Measurements from ENCODE around the gene CRIM1. TPM values are rescaled to one million over a fixed set of nuclear protein-coding genes. Genes with fewer than 3 reads are reported as not detected.
A peak's percentile ranks its signal among the peaks of the same experiment; 100 is the strongest.

CRIM1 gene
- polyA plus RNA-seq, 6 donors from 2014 or later = 1.1 to 5.3 (median 2.7) TPM

- Mint-ChIP-seq H3K4me1 (peaks cover 11 to 18% (median 12%) of the 10 kb centered on the region in 3 donors), H3K27me3 (no peaks in the 10 kb centered on the region), H3K27ac (no peak overlapping the region), H3K36me3 (peaks cover 0 to 3% of the 10 kb centered on the region in 2 donors), H3K4me3 (no peak overlapping the region), H3K9me3 (peaks cover 0 to 4% (median 0%) of the 10 kb centered on the region in 7 donors)
- DNase-seq = no peak
- no peak for ATAC-seq (ENCODE audit: low read depth in 2 of 2)
Measured at GRCh38 chr2:36535099-36535498, 179.5 kb downstream of the CRIM1 start.

GRCh38 chr2:36536776-36537175, 181.2 kb downstream of the CRIM1 start:
- Mint-ChIP-seq H3K9me3 (peaks cover 0 to 4% (median 0%) of the 10 kb centered on the region in 7 donors), H3K27me3 (no peaks in the 10 kb centered on the region), H3K4me3 (no peak overlapping the region), H3K27ac (no peak overlapping the region), H3K4me1 (peaks cover 0 to 7% (median 0%) of the 10 kb centered on the region in 3 donors), H3K36me3 (peaks cover 0 to 3% of the 10 kb centered on the region in 2 donors)
- ATAC-seq (ENCODE audit: low read depth in 2 of 2) = no peak
- DNase-seq = no peak

- H3K9me3 Mint-ChIP-seq = peaks cover 0 to 4% (median 0%) of the 10 kb centered on the region in 7 donors
- H3K4me3 Mint-ChIP-seq = peak overlapping the region in 1 of 8 donors; percentile 38
- H3K27ac Mint-ChIP-seq = peak overlapping the region in 1 of 6 donors; percentile 92
- peaks cover 0 to 3% of the 10 kb centered on the region in 2 donors for H3K36me3 Mint-ChIP-seq
- ATAC-seq (ENCODE audit: low read depth in 2 of 2) (no peak), DNase-seq (no peak)
- peaks cover 0 to 7% (median 0%) of the 10 kb centered on the region in 3 donors for H3K4me1 Mint-ChIP-seq
- no peaks in the 10 kb centered on the region for H3K27me3 Mint-ChIP-seq
Measured at GRCh38 chr2:36538335-36538734, 182.8 kb downstream of the CRIM1 start.

GRCh38 chr2:36539631-36540030, 184.1 kb downstream of the CRIM1 start:
- no peak for DNase-seq
- Mint-ChIP-seq H3K27ac (no peak overlapping the region), H3K4me1 (peaks cover 0 to 4% (median 0%) of the 10 kb centered on the region in 3 donors), H3K4me3 (no peak overlapping the region), H3K27me3 (no peaks in the 10 kb centered on the region), H3K36me3 (peaks cover 0 to 6% of the 10 kb centered on the region in 2 donors), H3K9me3 (peaks cover 0 to 4% (median 0%) of the 10 kb centered on the region in 7 donors)
- ATAC-seq (ENCODE audit: low read depth in 2 of 2) = no peak

GRCh38 chr2:36540986-36541754, 185.6 kb downstream of the CRIM1 start:
- Mint-ChIP-seq H3K27ac (peak overlapping the region in 1 of 6 donors; percentile 39), H3K27me3 (no peaks in the 10 kb centered on the region), H3K9me3 (peaks cover 0 to 4% (median 0%) of the 10 kb centered on the region in 7 donors), H3K4me3 (no peak overlapping the region), H3K4me1 (peaks cover 0 to 4% (median 0%) of the 10 kb centered on the region in 3 donors), H3K36me3 (peaks cover 0 to 16% of the 10 kb centered on the region in 2 donors)
- ATAC-seq (ENCODE audit: low read depth in 2 of 2) (no peak), DNase-seq (no peak)

DNA sequence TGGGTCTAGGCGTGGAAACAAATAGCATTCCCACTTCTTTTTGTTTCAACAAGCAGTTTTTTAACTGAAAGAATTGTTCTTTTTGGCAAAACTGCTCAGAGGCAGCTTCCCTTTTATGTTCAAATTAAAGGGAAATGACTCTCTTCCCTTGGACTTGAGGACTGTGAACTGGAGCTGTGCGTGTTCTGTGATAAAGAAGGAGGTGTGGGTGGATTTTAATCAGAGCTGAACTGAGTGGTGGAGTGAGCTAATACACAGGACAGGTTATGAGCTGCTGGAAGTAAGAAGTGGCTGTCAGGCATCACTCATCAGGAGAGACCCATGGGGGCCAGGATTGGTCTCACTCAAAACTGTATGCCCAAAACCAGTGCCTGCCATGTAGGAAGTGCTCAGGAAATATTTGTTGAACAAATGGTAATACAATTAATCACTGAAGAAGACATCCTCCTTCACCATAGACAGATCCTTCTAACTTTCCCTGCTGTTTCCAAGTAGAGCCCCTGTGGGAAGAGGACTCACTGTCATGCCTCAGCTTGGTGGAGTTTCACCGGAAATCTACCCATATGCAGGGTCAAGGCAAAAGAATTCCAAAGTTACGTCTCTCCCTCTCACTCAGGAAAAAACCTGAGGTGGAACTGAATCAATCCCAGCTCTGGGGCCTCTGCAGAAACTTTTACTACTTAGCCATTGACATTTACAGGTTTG, 186.5 kb downstream of the CRIM1 start:
- H3K4me1 Mint-ChIP-seq = no peaks in the 10 kb centered on the region
- DNase-seq (no peak), ATAC-seq (ENCODE audit: low read depth in 2 of 2) (no peak)
- peak overlapping the region in 2 of 6 donors; percentile 39 to 54 for H3K27ac Mint-ChIP-seq
- H3K4me3 Mint-ChIP-seq = no peak overlapping the region
- peaks cover 0 to 4% (median 0%) of the 10 kb centered on the region in 7 donors for H3K9me3 Mint-ChIP-seq
- no peaks in the 10 kb centered on the region for H3K27me3 Mint-ChIP-seq
- peaks cover 0 to 24% of the 10 kb centered on the region in 2 donors for H3K36me3 Mint-ChIP-seq

DNA sequence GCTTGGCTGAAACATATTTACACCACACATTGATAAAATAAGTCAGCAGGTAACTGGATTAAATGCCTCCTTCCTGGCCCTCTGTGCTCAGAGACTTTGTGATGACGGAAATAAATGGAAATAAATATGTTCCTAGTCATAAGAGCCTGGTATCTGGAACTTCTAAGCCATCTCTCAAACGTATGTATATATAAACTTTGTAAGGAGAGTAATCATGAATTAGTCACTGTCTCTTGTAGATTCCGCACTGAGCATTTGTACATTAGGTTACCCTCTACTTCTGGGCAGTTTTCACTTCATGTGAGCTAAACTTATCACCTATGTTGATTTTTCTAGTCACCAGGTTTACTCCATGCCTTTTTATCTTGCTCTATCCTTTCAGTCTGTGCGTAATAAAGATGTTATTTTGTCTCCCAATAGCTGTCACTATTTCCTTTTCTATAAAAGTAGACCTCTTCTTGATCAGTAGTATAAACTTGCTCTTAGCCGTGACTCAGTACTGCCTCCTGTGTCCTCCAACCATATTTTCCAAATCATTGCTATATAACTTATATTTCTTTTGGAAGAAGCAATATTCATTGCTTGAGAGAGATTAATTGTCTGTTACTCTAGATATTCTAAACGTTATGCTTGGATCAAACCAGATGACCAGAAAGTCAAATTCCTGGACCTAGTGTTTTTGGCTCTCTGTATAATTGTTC, 189.2 kb downstream of the CRIM1 start:
- no peak for ATAC-seq (ENCODE audit: low read depth in 2 of 2)
- peaks cover 13 to 26% of the 10 kb centered on the region in 2 donors for H3K36me3 Mint-ChIP-seq
- no peaks in the 10 kb centered on the region for H3K9me3 Mint-ChIP-seq
- H3K27ac Mint-ChIP-seq = no peak overlapping the region
- H3K4me3 Mint-ChIP-seq = no peak overlapping the region
- no peaks in the 10 kb centered on the region for H3K4me1 Mint-ChIP-seq
- H3K27me3 Mint-ChIP-seq = no peaks in the 10 kb centered on the region
- DNase-seq = no peak

DNA sequence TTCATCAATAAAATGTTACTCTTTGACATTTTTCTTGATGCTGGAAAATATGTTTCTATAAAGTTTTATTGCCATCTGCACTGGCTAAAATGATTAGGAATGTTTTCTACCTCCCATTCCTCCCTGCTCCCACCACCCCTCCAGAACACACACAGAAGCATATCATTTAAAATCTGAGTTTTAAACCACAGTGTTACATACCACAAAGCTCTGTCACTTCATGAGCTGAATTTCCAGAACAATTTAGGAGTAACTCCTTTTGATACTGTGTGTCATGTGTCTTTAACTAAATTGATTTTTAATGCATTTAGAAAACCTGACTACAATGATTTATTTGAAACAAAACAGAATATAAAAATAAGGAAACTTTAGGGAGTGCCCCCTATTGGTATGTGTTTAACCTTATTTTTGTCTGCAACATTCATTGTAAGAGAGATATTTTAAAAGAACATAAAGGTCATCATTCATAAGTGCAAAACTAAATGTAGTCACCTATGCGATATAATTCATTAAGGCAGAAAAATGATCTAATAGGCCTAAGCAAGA, 190.4 kb downstream of the CRIM1 start:
- no peak for DNase-seq
- ATAC-seq (ENCODE audit: low read depth in 2 of 2) = no peak
- H3K9me3 Mint-ChIP-seq = no peaks in the 10 kb centered on the region
- no peaks in the 10 kb centered on the region for H3K27me3 Mint-ChIP-seq
- no peak overlapping the region for H3K27ac Mint-ChIP-seq
- no peak overlapping the region for H3K4me3 Mint-ChIP-seq
- H3K4me1 Mint-ChIP-seq = no peaks in the 10 kb centered on the region
- H3K36me3 Mint-ChIP-seq = peaks cover 13 to 26% of the 10 kb centered on the region in 2 donors

DNA sequence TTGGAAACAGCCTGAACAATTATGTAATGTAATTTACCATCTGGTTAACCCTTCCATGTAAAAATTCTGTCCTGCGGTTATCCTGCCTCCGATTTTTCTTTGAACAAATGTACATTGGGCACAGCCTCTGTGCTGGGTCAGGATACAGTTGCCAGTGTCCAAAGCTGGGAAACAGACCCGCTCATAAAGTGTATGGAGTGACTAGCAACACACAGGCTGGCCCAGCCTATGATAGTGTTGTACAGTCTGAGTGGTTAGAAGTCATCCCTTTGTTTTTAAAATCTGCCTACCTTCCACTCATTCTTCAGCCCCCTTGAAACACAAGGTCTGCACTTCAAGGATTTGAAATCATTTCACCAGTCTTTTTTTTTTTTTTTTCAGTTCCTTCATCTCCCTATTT, 192.3 kb downstream of the CRIM1 start:
- no peak for ATAC-seq (ENCODE audit: low read depth in 2 of 2)
- Mint-ChIP-seq H3K4me3 (no peak overlapping the region), H3K36me3 (peaks cover 13 to 29% of the 10 kb centered on the region in 2 donors), H3K27me3 (no peaks in the 10 kb centered on the region), H3K4me1 (no peaks in the 10 kb centered on the region), H3K27ac (no peak overlapping the region), H3K9me3 (no peaks in the 10 kb centered on the region)
- no peak for DNase-seq

GRCh38 chr2:36549165-36549574, 193.6 kb downstream of the CRIM1 start:
- Mint-ChIP-seq H3K27ac (peak overlapping the region in 1 of 6 donors; percentile 86), H3K4me1 (no peaks in the 10 kb centered on the region), H3K4me3 (no peak overlapping the region), H3K9me3 (no peaks in the 10 kb centered on the region), H3K36me3 (peaks cover 13 to 35% of the 10 kb centered on the region in 2 donors), H3K27me3 (no peaks in the 10 kb centered on the region)
- ATAC-seq (ENCODE audit: low read depth in 2 of 2) = no peak
- no peak for DNase-seq

GRCh38 chr2:36550006-36550405, 194.4 kb downstream of the CRIM1 start:
- ATAC-seq (ENCODE audit: low read depth in 2 of 2) (no peak), DNase-seq (no peak)
- Mint-ChIP-seq H3K9me3 (no peaks in the 10 kb centered on the region), H3K4me1 (no peaks in the 10 kb centered on the region), H3K36me3 (peaks cover 18 to 35% of the 10 kb centered on the region in 2 donors), H3K27ac (peak overlapping the region in 1 of 6 donors; percentile 86), H3K27me3 (no peaks in the 10 kb centered on the region), H3K4me3 (no peak overlapping the region)

DNA sequence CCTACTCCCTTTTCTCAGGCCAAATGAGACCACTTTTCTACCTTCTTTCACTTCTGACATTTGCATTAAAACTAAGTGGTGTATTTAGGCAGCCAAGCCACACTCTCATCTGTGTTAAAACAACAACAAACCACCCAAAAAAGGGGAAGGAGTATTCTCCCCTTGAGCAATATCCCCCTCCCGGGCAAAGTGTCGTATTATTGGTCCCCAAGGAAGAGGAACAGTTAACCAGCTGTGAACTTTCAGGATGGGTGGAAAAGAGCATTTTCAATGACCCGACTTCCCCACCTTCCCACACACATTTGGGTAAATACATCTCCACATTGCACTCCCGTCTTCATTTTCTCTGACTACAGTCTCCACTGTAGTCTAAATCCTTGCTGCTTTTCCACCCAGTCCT, 198.1 kb downstream of the CRIM1 start:
- Mint-ChIP-seq H3K27ac (peak overlapping the region in 3 of 6 donors; percentile 6 to 19 (median 7)), H3K27me3 (no peaks in the 10 kb centered on the region), H3K4me3 (no peak overlapping the region), H3K9me3 (no peaks in the 10 kb centered on the region), H3K4me1 (no peaks in the 10 kb centered on the region), H3K36me3 (peaks cover 17 to 25% of the 10 kb centered on the region in 2 donors)
- no peak for DNase-seq
- no peak for ATAC-seq (ENCODE audit: low read depth in 2 of 2)

DNA sequence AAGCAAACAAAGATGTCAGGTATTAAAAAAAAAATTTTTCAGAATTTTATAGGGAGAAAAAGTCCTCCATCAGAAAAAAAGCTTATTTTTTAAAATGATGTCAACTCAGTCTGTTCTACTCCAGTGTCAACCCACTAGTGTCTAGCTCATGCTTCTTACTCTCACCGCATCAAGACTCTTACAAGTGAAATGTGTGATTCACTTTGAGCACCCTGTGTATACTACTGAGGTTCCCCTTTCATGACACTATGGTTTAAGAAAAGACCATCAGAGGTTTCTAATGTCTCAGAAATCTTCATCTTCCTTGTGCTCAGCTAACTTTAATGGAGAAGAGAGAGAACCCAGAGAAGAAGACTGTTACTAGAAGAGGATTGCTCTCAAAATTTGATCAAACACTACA, 199.0 kb downstream of the CRIM1 start:
- Mint-ChIP-seq H3K9me3 (no peaks in the 10 kb centered on the region), H3K4me1 (no peaks in the 10 kb centered on the region), H3K27me3 (no peaks in the 10 kb centered on the region), H3K36me3 (peaks cover 11 to 30% of the 10 kb centered on the region in 2 donors), H3K27ac (no peak overlapping the region), H3K4me3 (no peak overlapping the region)
- ATAC-seq (ENCODE audit: low read depth in 2 of 2) = no peak
- DNase-seq = no peak

All from naive B cell (primary cell).